Frontal cortex (tissue), 4 donors: ENCODE results near the gene AP1S1. TPM values are rescaled to one million over a fixed set of nuclear protein-coding genes. Genes with fewer than 3 reads are reported as not detected.

Experiments used
- DNase-seq, 2 donors: peaks; one replicate each; pipeline ENCODE4 v3.0.0; 2012; ENCODE audit warnings: low spot score in 2 of 2
- FAIRE-seq: peaks from 2 replicates; lab custom pipeline; 2012; peaks lifted over from hg19 to GRCh38; lab: Jason Lieb, UNC
- total RNA-seq: library from RNA; depleted of rRNA; stranded (reverse); fragments of >200 nt; gene quantifications from one replicate; pipeline ENCODE4 v1.2.3, GENCODE V29; 2014
- donor health status: control.
- donor health status: control.
- donor health status: control.

Gene AP1S1
- total RNA-seq, 1 donor from 2014 or later: 139 TPM

DNA sequence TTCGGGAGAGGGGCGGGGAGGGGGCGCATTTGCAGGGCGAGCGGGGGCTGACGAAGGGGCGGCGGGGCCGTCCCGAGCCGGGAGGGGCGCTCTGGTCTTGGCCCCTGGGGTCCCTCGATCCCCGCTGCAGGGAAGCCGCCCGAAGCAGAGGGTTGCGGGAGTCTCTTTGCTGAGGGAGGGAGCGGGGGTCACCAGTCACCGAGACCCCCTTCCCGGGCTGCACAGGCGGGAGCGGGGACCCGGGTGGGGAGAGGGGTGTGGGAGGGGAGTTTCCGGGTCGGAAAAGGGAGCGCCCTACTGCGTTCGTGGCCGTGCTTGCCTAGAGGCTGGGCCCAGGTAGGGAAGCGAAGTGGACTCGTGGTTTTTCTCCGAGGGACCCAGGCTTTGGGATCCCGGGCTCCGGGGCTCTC lies 422 bp downstream of the AP1S1 start:
- no peak for FAIRE-seq
- peak in 1 of 2 donors; percentile 33 for DNase-seq

DNA sequence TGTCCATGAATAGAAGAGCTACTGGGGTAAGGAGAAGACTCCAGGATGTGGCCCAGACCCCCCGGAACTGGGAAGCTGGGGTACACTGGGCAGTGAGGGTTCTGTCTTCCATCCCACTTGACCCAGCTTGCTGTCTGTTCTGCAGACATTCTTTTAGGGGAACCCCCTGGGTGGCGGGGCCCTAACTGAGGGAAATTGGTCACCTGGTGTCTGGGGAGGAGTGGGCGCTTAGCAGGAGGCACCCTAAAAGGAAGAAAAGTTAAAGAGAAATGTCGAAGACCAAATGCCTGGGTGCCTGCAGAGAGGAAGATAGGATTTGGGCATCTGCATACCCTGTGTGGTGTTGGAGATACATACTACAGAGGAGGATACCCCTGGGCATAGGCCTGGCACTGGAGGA lies 1.0 kb downstream of the AP1S1 start:
- peak in 1 of 2 donors; percentile 25 for DNase-seq
- no peak for FAIRE-seq

DNA sequence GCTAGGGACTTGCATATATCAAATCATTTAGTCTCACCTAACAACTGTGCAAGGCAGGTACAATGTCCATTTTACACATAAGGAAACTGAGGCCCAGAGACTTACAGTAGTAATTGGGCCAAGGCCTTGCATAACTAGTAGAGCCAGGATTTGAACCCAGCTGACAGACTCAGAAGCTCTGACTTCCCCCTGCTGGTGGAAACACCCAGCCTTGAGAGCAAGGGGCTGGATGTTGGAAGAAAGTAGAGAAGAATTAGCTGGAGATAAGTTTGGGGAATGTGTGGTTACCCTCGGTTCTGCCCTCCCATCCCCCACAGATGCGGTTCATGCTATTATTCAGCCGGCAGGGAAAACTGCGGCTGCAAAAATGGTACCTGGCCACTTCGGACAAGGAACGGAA lies 2.0 kb downstream of the AP1S1 start:
- no peak for FAIRE-seq

DNA sequence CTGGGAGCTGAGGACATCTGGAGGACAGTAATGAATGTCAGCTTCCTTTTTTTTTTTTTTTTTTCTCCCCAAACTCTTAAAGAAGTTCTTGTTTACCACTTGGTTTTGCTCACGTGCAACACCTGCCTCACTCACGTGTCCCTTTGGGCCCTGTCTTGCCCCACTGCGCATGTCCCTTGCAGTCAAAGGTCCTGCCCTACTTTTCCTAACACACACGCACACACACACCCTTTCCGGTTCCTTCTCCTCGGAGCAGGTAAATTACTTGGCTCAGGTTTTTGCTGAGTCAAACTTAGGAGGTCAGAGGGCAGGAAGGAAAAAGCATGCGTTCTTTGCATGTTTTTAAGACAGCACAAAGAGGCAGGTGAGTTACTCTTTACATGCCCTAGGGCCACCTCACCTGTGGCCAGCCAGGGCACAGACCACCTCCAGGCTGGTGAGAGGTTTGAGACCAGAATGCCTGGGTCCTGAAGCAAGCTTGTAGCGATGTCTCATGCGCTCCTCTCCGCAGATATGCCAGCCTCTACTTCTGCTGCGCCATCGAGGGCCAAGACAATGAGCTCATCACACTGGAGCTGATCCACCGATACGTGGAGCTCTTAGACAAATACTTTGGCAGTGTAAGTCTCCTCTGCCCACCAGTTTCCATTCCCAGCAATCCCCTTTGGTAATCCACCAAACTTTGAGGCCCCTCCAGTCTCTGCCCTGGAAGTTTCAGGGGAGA lies 2.8 kb downstream of the AP1S1 start:
- DNase-seq: peak in 1 of 2 donors; percentile 17
- FAIRE-seq: no peak

More for the DNA sequence above, 2.0 kb downstream of the AP1S1 start:
- DNase-seq: no peak

DNA sequence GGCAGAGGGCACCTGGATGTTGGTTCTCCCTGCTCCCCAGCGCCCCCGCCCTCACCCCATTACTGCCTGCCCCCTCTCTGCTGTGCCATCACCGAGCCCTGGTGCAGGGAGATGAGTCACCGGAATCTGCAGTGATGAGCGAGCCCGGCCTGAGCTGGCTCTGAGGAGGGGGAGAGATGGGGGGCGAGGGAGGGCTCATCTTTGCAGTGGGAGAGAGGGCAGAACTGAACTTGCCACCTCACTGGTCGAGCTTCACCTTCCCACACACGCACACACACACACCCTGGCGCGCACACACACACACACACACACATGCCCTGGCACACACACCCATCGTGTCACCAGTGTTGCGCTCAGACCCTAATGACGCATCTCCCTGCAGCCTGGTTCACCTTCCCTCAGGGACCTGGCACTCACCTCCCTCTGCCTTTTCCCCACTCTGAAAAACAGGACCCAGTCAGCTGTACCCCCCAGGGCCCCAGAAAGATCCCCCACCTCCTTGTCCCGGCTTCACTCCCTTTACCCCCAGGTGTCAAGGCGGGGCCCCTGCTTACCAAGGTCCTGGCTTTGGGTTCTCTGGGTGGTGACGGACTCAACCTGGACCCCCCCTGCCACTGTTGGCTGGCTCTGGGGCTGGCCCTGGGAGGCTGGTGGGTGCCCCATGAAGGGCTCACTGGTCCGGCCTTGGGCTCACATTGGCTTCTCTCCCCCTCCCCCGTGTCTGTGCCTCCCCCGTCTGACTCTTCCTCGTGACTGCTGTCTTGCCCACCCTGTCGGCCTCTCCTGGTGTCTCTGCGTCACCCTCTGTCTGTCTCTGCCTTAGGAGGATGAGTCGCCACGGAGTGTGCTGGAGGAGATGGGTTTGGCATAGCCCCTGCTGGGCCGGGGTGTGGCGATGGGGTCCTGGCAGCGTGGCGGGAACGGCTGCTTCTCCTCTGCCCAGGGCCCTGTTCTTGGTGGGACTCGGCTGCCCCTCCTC lies 5.7 kb downstream of the AP1S1 start:
- DNase-seq (peak in 1 of 2 donors; percentile 30), FAIRE-seq (no peak)

DNA sequence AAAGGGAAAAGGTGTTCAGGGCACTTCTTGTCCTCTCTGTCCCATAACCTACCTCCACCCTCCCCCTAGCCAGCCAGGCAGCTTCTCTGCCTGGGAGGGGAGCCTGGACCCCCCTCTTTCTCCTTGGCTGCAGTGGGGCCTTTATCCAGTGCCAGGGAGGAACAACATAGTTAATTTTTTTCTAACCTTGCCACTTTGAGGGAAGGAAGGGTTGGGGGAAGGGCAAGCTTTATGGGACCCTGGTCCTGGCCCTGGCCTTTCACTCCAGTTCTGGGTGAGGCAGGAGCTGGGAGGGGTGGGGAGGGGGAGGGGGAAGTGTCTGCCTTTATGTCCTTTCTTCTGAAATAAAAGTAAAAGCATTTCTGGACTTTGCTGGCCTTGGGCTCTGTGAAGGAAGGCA lies 6.6 kb downstream of the AP1S1 start:
- no peak for DNase-seq
- no peak for FAIRE-seq

DNA sequence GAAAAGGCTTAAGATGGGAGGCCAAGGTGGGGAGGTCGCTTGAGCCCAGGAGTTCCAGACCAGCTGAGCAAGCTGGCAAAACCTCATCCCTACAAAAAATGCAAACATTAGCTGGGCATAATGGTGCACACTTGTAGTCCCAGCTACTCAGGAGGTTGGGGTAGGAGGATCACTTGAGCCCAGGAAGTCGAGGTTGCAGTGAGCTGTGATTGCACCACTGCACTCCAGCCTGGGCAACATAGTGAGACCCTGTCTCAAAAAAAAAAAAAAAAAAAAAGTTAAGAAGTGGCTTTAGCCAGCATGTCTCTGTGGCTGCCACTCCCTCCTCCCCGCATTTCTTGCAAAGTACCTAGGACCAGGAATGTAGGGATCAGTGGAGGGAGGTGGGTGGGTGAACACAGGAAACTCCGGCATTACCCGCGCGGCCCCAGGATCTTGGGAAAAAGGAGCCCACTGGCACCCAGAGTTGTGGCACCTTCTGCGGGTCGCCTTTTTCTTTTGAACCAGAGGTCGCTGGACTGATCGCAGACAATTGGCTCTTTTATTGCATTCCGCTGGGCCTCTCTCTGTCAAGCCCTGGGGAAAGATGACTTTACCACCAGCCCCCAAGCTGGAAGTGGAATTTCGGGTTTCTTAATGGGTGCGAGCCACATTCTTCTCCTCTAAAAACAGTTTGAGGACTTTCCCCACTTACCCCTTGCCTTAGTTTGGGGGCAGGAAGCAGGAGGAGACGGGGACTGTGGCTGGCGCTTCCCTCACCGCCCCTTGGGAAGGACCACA lies 7.6 kb downstream of the AP1S1 start:
- no peak for DNase-seq
- no peak for FAIRE-seq

DNA sequence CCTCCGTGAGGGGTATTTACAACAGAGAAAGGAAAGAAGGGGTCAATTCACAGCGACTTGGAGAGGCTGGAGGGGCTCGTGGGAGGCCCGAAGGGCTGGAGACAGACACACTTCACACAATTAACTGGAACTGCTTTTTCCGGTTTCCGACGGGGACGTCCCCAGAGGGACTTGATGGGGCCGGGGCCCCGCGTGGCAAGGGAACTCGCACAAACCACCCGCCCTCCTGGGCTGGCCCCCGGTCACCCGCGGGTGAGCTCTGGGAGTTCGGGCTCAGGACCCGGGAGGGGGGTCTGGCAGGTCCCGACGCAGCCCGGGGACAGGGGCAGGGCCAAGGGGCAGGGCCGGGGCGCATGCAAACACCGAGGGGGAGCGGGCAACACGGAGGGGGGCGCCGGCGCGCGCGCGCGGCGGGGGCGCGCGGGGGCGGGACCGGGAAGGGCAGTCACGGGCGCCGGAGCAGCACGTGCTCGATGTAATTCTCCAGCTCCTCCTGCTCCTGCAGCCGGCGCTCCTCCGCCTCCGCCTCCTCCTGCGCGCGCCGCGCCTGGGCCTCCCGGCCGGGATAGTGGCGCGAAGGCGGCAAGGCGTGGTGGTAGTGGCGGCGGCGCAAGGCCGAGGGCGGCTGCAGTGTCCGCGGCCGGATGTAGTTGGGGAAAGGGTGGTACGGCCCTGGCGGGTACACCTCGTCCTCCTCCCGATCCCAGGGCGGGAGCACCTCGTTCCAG lies 8.4 kb downstream of the AP1S1 start:
- peak in 1 of 2 donors; percentile 42 for DNase-seq
- FAIRE-seq: no peak

DNA sequence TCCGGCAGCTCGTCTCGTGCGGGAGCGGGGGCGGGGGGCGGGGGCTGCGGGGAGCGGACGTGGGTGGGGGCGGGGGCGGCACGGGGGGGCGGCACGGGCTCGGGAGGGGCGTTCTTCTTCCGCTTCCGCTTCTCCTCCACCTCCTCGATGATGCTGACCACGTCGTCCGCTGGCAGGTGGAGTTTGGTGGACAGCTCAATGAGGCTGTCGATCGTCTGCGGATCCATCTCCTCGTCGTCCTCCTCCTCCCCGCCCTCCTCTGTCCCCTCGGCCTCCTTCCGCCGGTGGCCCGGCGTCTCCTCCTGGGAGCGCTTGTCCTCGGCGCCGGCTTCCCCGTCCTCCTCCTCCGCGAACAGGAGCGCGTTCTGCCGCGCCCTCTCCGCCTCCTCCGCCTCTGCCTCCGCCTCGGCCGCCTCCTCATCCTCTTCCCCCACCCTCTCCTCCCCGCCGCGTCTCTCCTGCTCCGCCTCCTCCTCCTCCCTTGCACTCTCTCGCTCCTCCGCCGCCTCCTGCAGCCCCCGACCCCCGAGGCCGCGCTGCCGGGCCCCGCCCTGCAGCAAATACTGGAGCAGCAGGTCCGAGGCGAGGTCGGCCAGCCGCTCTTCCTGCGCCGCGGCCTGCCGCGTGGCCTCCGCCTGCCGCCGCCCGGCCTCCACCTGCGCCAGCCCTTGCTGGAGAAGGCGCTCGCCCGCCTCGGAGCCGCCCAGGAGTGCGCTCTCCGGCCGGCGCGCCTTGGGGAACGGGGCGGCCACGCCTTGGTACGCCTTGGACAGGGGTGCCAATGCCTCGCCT lies 9.2 kb downstream of the AP1S1 start:
- FAIRE-seq (no peak), DNase-seq (peak in 1 of 2 donors; percentile 35)

DNA sequence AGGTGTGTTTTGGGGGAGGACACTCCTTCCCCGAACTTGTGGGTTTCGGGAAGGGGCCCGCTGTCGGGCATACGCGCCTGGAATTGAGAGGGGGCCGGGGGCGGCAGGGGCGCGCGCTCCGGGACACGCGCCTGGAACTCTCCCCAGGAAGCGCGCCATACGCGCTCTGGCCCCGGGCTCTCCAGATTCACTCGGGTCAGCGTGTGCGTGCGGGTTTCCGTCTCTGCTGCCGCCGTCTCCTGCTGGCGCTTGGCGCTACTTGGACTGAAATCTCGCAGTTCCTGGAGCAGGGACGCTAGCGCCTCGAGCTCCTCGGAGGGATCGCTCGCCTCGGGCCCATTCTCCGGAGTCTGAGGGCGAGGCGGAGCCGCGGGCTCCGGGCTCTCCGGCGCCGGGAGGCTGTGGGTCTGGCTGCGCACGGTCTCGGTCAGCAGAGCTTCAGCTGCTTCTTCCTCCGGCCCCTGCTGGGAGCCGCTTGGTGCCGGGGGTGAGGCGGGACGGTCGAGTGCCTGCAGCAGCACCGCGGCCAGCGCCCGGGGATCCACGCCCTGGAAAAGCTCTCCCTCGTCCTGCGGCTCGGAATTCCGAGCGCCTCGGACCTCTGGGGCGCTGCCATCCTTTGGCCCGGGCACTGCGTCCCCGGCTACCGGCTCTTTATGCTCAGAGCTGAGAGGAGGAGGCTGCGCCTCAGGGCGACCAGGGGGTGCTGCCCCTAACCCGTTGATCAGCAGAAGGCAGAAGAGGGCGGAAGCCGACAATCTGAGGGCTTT lies 10.0 kb downstream of the AP1S1 start:
- FAIRE-seq (no peak), DNase-seq (peak in 1 of 2 donors; percentile 12)

DNA sequence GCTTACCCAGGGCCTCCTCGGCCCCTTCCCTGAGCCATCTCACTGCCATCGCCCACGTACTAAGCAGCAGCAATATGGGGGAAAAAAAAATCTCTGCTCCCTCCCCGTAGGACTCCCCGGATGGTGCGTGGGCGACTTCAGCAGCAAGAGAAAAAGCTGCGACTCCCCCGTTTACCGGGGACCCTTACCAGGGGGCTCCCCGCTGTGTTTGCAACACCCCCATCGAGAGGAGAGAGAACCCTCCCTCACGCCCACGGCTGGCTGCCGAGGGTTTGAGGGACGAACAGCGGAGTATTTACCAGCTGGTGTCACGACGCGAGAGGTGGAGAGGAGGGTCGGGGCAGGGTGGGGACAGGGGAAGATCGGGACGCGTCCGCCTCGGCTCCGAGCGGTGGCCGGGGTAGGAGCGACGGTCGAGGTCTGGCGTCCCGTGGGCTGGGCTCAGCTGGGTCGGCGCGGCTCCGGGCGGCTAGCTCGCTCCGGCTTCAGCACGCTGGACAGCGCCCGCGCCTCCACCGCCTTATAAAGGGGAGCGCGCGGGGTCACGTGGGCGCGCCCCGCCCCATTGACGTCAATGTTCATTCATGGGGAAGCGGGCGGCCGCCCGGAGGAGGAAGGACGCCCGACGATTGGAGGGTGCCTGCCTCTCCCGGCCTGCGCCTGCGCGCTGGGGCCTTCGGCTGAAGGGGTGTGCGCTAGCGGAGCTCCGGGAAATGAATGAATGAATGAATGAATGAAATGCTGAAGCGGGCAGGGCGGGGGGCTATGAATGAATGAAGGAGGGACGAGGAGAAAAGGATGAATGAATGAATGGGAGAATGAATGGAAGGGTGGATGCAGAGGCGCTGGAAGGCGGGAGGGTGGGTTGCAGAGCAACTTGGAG lies 11.0 kb downstream of the AP1S1 start, which contains the start of gene VGF:
Gene VGF, minus strand, starts transcription at position 495 of the 883 bp plus-strand sequence. CDS start 726 bp downstream, outside the sequence.
- FAIRE-seq (no peak), DNase-seq (peak; percentile 97 to 98)

DNA sequence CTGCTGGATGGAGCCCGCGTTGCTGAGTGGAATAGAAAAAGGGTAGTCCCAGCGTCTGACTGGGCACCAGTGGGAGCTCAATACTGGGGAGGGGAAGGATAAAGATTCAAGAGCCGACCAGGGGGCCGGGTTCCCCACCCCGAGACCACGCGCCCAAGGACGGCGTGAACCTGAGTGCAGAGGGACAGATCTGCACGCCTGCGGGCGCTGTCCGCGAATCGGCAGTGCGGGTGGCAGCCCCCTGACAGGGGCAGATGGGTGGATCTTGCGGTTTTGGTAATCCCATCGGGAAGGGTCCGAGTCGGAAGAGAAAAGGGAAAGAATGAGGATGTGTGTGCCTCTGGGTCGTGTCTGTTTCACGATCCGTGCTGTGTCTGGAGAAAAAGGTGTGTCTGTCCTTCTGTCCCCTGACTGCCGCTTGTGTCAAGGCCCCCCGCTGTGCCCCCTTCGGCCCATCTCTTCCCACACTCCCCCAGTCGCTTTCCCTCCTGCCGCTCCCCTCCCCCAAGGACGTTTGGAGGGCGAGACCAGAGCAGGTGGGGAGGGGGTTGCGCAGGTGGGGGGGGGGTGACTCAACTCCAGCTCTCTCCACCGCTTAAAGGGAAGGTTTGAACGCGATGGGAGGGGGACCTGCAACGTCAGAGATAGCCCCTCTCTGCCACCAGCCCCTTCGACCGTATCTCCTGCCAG lies 11.8 kb downstream of the AP1S1 start:
- FAIRE-seq (no peak), DNase-seq (no peak)

DNA sequence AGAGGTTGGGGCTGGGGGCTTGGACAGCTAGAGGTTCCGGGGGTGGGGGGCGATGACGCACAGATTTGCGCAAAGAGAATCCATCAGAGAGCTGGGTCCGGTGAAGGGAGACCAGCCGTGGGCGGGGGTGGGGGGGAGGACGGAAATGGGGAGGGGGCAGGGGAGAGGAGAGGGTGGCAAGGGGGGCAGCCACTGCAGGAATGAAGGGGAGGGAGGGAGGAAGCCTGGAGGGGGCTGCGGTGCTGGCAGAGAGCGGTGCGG lies 12.3 kb downstream of the AP1S1 start:
- FAIRE-seq: no peak
- DNase-seq: no peak

DNA sequence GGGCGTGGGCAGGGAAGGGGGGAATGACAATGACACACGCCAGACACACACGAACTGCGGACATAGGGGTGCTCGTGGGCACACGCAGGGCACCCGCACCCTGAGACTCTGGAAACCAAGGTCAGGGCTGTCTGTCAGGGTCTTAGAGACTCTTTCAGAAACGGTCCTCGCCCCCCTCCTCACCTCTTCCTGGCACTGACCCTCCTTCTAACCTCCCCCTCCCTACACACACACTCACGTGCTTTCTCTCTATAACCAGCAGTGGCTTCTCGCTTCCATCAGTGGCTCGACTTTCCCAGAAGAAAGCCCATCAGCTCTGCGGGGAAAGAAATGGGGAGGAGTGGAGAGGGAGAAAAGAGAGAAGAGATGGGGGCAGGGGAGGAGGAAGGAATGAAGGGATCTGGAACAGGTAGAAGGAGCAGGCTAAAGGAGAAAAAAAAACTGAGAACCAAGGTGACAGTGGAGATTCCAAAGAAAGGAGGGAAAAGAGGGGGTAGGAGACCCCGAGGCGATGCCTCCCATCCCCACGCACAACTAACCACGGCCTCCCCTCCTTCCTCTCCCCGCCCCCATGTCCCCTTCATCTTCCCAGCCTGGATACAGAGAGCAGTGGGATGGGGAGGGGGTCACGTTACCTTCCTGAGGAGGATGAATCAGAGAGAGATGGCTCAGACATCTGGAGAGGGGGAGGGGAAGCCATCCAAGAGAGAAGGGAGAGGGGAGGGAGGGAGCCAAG lies 12.8 kb downstream of the AP1S1 start:
- FAIRE-seq: no peak
- DNase-seq: peak in 1 of 2 donors; percentile 14

DNA sequence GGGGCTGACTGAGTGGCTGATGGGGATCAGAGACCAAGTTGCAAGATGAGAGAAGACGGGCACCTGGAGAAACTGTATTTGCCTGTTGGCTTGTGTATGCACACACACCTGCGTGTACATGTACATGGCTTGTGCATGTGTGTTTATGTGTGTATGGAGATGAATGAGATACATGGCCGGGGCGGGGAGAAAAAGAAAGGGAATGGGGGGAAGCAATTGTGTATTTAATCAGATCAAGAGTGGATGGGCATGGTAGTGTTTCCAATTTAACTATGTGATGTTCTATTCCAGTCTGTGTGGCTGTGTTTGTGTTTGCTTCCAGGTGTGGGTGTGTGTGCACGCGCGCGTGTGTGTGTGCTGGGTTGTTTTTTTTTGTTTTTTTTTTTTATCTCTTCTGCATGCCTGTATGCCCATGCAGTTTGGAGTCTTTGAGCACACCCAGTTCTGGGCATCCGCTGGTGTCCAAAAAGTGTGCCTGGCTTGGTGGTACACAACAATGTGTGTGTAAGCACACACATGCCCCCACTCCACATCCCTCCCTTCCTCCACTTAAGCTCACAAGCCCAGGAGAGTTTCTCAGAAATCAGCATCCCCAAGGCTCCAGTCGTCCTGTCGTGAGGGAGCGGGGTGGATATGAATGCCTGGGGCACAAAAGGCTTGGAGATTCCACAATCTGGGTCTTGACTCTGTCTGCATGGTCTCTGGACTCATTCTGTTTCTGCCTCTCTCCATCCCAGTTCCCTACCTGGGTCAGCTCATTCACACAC lies 13.6 kb downstream of the AP1S1 start:
- FAIRE-seq: no peak
- no peak for DNase-seq
